Hepatocyte (in vitro differentiated cells): ENCODE measurements around the gene TNFSF11. TPM values are rescaled to one million over a fixed set of nuclear protein-coding genes. Genes with fewer than 3 reads are reported as not detected.
A peak's percentile ranks its signal among the peaks of the same experiment; 100 is the strongest.

Experiments
- DNase-seq: peaks from one replicate; pipeline ENCODE4 v3.0.0-alpha.2; 2016; ENCODE audit warnings: low spot score
- H2AFZ ChIP-seq: fragments of 200-600 bp; sonication (generic); 2 replicates; pipeline ENCODE4 v1.6.0; 2016; ENCODE audit warnings: antibody characterized with exemption, mild to moderate bottlenecking
- H3K27ac ChIP-seq: fragments of 200-600 bp; sonication (generic); 2 replicates; pipeline ENCODE4 v1.5.1; 2016; ENCODE audit warnings: mild to moderate bottlenecking
- H3K27me3 ChIP-seq: fragments of 200-600 bp; sonication (generic); 2 replicates; pipeline ENCODE4 v1.6.1; 2016
- H3K36me3 ChIP-seq: fragments of 200-600 bp; sonication (generic); replicated peaks from 2 replicates; pipeline ENCODE4 v1.5.1; 2016; ENCODE audit warnings: low read depth; ENCODE audit not compliant: insufficient read depth
- H3K4me1 ChIP-seq: fragments of 200-600 bp; sonication (generic); 2 replicates; pipeline ENCODE4 v1.5.1; 2016; ENCODE audit warnings: mild to moderate bottlenecking, moderate library complexity; ENCODE audit not compliant: insufficient read depth
- H3K4me2 ChIP-seq: fragments of 200-600 bp; sonication (generic); 2 replicates; pipeline ENCODE4 v1.6.0; 2016
- H3K4me3 ChIP-seq: fragments of 200-600 bp; sonication (generic); 2 replicates; pipeline ENCODE4 v1.5.1; 2016; ENCODE audit warnings: mild to moderate bottlenecking
- H3K79me2 ChIP-seq: fragments of 200-600 bp; sonication (generic); 2 replicates; pipeline ENCODE4 v1.6.0; 2017; ENCODE audit warnings: mild to moderate bottlenecking
- H3K9me2 ChIP-seq: fragments of 200-600 bp; sonication (generic); replicated peaks from 2 replicates; pipeline ENCODE4 v1.6.0; 2017; ENCODE audit warnings: mild to moderate bottlenecking; ENCODE audit not compliant: insufficient read depth
- H3K9me3 ChIP-seq: fragments of 200-600 bp; sonication (generic); 2 replicates; pipeline ENCODE4 v1.5.1; 2016; ENCODE audit warnings: low read depth, mild to moderate bottlenecking
- H4K20me1 ChIP-seq: fragments of 200-600 bp; sonication (generic); 2 replicates; pipeline ENCODE4 v1.6.0; 2016; ENCODE audit warnings: mild to moderate bottlenecking; ENCODE audit not compliant: insufficient read depth, poor library complexity, severe bottlenecking
- CTCF ChIP-seq: fragments of 200-600 bp; sonication (generic); IDR thresholded peaks from 2 replicates; pipeline ENCODE4 v1.5.1; 2016; ENCODE audit warnings: antibody characterized with exemption, mild to moderate bottlenecking; ENCODE audit not compliant: poor library complexity
- EZH2 ChIP-seq: fragments of 200-600 bp; sonication (generic); IDR thresholded peaks from 2 replicates; pipeline ENCODE4 v1.6.1; 2016; ENCODE audit warnings: antibody characterized with exemption, mild to moderate bottlenecking, borderline replicate concordance
- EZH2phosphoT487 ChIP-seq: fragments of 200-600 bp; sonication (generic); IDR thresholded peaks from one replicate; pipeline ENCODE4 v1.6.1; 2018; ENCODE audit warnings: antibody characterized with exemption, mild to moderate bottlenecking, low read depth, moderate library complexity; ENCODE audit not compliant: unreplicated experiment, severe bottlenecking
- WGBS: methylation state at CpG from one replicate; pipeline ENCODE4 v1.1.6; 2016; ENCODE audit warnings: low lambda C conversion rate; ENCODE audit errors: missing lambda C conversion rate; 5-methylcytosine and 5-hydroxymethylcytosine counted together
- polyA plus RNA-seq: library from polyadenylated mRNA; unstranded; fragments of >200 nt; fragmentation: Nextera tagmentation; extraction: Ambion mirVana; gene quantifications from 2 replicates; pipeline ENCODE4 v1.2.1, GENCODE V29; 2016
- total RNA-seq: library from RNA; depleted of rRNA; stranded (reverse); fragments of >200 nt; gene quantifications from 2 replicates; pipeline ENCODE4 v1.2.3, GENCODE V29; 2014

The TNFSF11 gene
- total and polyA plus RNA-seq, 2 experiments from 2014 or later: 0.83 TPM; not detected in 1

GRCh38 chr13:42597505-42597904 is 23.6 kb downstream of the TNFSF11 start:
- H3K79me2 ChIP-seq: no peaks in the 10 kb centered on the region
- no peak overlapping the region for H3K4me3 ChIP-seq
- 93% methylated on average over 4 of the region's 4 CpGs for WGBS
- H3K9me3 ChIP-seq: no peaks in the 10 kb centered on the region
- TF ChIP-seq CTCF (no peak), EZH2phosphoT487 (no peak), EZH2 (no peak)
- no peak for DNase-seq
- no peak overlapping the region for H3K27ac ChIP-seq
- no peaks in the 10 kb centered on the region for H3K27me3 ChIP-seq
- H4K20me1 ChIP-seq: no peaks in the 10 kb centered on the region
- no peak overlapping the region for H2AFZ ChIP-seq
- H3K9me2 ChIP-seq: no peaks in the 10 kb centered on the region
- no peak overlapping the region for H3K4me2 ChIP-seq
- no peaks in the 10 kb centered on the region for H3K36me3 ChIP-seq
- no peaks in the 10 kb centered on the region for H3K4me1 ChIP-seq

- no peaks in the 10 kb centered on the region for H3K79me2 ChIP-seq
- H4K20me1 ChIP-seq: no peaks in the 10 kb centered on the region
- 93% methylated on average over 1 of the region's 1 CpG for whole genome bisulfite sequencing
- no peak overlapping the region for H2AFZ ChIP-seq
- no peaks in the 10 kb centered on the region for H3K9me2 ChIP-seq
- no peak for TF ChIP-seq CTCF
- no peak for TF ChIP-seq EZH2
- H3K36me3 ChIP-seq: no peaks in the 10 kb centered on the region
- no peaks in the 10 kb centered on the region for H3K9me3 ChIP-seq
- H3K4me3 ChIP-seq: no peak overlapping the region
- no peak overlapping the region for H3K4me2 ChIP-seq
- DNase-seq: no peak
- no peak overlapping the region for H3K27ac ChIP-seq
- no peaks in the 10 kb centered on the region for H3K4me1 ChIP-seq
- no peaks in the 10 kb centered on the region for H3K27me3 ChIP-seq
These were observed 27.0 kb downstream of the TNFSF11 start for GRCh38 chr13:42600943-42601342.

- TF ChIP-seq EZH2phosphoT487: no peak
- TF ChIP-seq CTCF: no peak
- H3K9me2 ChIP-seq: no peaks in the 10 kb centered on the region
- H3K27me3 ChIP-seq: no peaks in the 10 kb centered on the region
- no peak overlapping the region for H3K4me2 ChIP-seq
- no peaks in the 10 kb centered on the region for H3K36me3 ChIP-seq
- peak overlapping the region; percentile 45 for H3K27ac ChIP-seq
- WGBS: 73% methylated on average over 1 of the region's 1 CpG
- no peaks in the 10 kb centered on the region for H3K79me2 ChIP-seq
- H3K4me1 ChIP-seq: no peaks in the 10 kb centered on the region
- H3K4me3 ChIP-seq: no peak overlapping the region
- no peaks in the 10 kb centered on the region for H3K9me3 ChIP-seq
- H2AFZ ChIP-seq: no peak overlapping the region
- no peaks in the 10 kb centered on the region for H4K20me1 ChIP-seq
- no peak for DNase-seq
These were observed 29.0 kb downstream of the TNFSF11 start for GRCh38 chr13:42602906-42603305.

- Histone ChIP-seq H3K4me3 (no peak overlapping the region), H3K4me2 (no peak overlapping the region), H4K20me1 (no peaks in the 10 kb centered on the region), H3K36me3 (no peaks in the 10 kb centered on the region), H3K27me3 (no peaks in the 10 kb centered on the region), H3K9me2 (no peaks in the 10 kb centered on the region), H3K27ac (peak overlapping the region; percentile 45), H3K79me2 (no peaks in the 10 kb centered on the region), H3K4me1 (no peaks in the 10 kb centered on the region), H2AFZ (no peak overlapping the region), H3K9me3 (no peaks in the 10 kb centered on the region)
- TF ChIP-seq CTCF (no peak), EZH2phosphoT487 (no peak), EZH2 (no peak)
- WGBS: 95% methylated on average over 2 of the region's 2 CpGs
- no peak for DNase-seq
These were observed 29.6 kb downstream of the TNFSF11 start for GRCh38 chr13:42603571-42603970.
